Natural killer cell (primary cell): ENCODE data around the gene EPB41L5. TPM values are rescaled to one million over a fixed set of nuclear protein-coding genes. Genes with fewer than 3 reads are reported as not detected.
"Not testable (repeated sequence)": the region's sequence is repeated elsewhere in the genome, so short reads cannot be mapped to it uniquely, and the experiment has no call there.

Source experiments
- ATAC-seq, 3 donors: fragments of 150-1000 bp in 2 of 3; fragments of 200-7000 bp in 1 of 3; cut with Tn5 transposase; 1 replicate in 1 of 3; 2 replicates in 2 of 3; pipeline ENCODE4 v1.10.0; 2021; ENCODE audit warnings: mild to moderate bottlenecking in 2 of 3, moderate library complexity in 2 of 3
- DNase-seq, 2 donors: peaks; one replicate each; pipeline versions ENCODE4 v3.0.0 to v3.0.0-alpha.2; 2013 to 2021; ENCODE audit warnings: mixed read lengths in 1 of 2
- H3K27ac ChIP-seq: one replicate; pipeline ENCODE4 v1.5.1; 2013; ENCODE audit warnings: mild to moderate bottlenecking, low read length
- H3K27me3 ChIP-seq: one replicate; pipeline ENCODE4 v1.6.1; 2013; ENCODE audit warnings: low read length; ENCODE audit not compliant: control insufficient read depth, insufficient read depth
- H3K36me3 ChIP-seq: one replicate; pipeline ENCODE4 v1.6.1; 2013; ENCODE audit warnings: low read length; ENCODE audit not compliant: control insufficient read depth, insufficient read depth
- H3K4me1 ChIP-seq: one replicate; pipeline ENCODE4 v1.6.1; 2013; ENCODE audit warnings: low read length; ENCODE audit not compliant: control insufficient read depth, insufficient read depth
- H3K4me3 ChIP-seq: one replicate; pipeline ENCODE4 v1.5.1; 2013; ENCODE audit warnings: low read length
- H3K9me3 ChIP-seq: one replicate; pipeline ENCODE4 v1.6.1; 2013; ENCODE audit warnings: low read length; ENCODE audit not compliant: control insufficient read depth, insufficient read depth
- H3K27ac Mint-ChIP-seq, 2 donors: one replicate each; pipeline ENCODE4 v1.8.0; 2022; ENCODE audit warnings: mild to moderate bottlenecking in 2 of 2, mixed read lengths in 2 of 2, moderate library complexity in 1 of 2
- H3K27me3 Mint-ChIP-seq, 2 donors: one replicate each; pipeline ENCODE4 v1.8.0; 2022; ENCODE audit warnings: low read depth in 2 of 2, mixed read lengths in 2 of 2
- H3K36me3 Mint-ChIP-seq: one replicate; pipeline ENCODE4 v1.8.0; 2022; ENCODE audit warnings: mixed read lengths
- H3K4me1 Mint-ChIP-seq, 2 donors: one replicate each; pipeline ENCODE4 v1.8.0; 2022; ENCODE audit warnings: mixed read lengths in 2 of 2
- H3K4me3 Mint-ChIP-seq: one replicate; pipeline ENCODE4 v1.8.0; 2022; ENCODE audit warnings: mild to moderate bottlenecking, moderate library complexity, mixed read lengths
- H3K9me3 Mint-ChIP-seq, 2 donors: one replicate each; pipeline ENCODE4 v1.8.0; 2022; ENCODE audit warnings: mixed read lengths in 2 of 2
- CTCF ChIP-seq: fragments of 200-600 bp; IDR thresholded peaks from one replicate; pipeline ENCODE4 v1.8.0; 2022; ENCODE audit warnings: antibody characterized with exemption
- WGBS: methylation state at CpG from one replicate; pipeline ENCODE4 v1.1.7; 2013; ENCODE audit warnings: missing lambda C conversion rate; ENCODE audit not compliant: insufficient coverage; 5-methylcytosine and 5-hydroxymethylcytosine counted together
- intact Hi-C: fragments of 100-400 bp; cut with micrococcal nuclease; formaldehyde crosslinking; loops from one replicate; pipeline ENCODE4 v1.14.2; 2022
- total RNA-seq, 4 donors: library from RNA; stranded (reverse); fragments of 120-200 nt in 1 of 4; gene quantifications; one replicate each; pipeline versions ENCODE4 v1.2.3 to v1.2.4, GENCODE V29; 2013 to 2022

EPB41L5 gene
- total RNA-seq, 3 donors from 2014 or later (not counting 1 experiment from before 2014, with no cell fraction given) = 3.0 to 8.5 (median 3.6) TPM

- Histone ChIP-seq H3K4me3 (no peak overlapping the region), H3K4me1 (no peaks in the 10 kb centered on the region)
These were observed 179.4 kb downstream of the EPB41L5 start for GRCh38 chr2:120192280-120192679.

GRCh38 chr2:120195553-120195952, 182.7 kb downstream of the EPB41L5 start:
- TF ChIP-seq CTCF = no peak
- intact Hi-C loops = no loop called here
- H3K9me3 ChIP-seq = peaks cover 5% of the 10 kb centered on the region
- H3K4me1 ChIP-seq = no peaks in the 10 kb centered on the region
- H3K27me3 ChIP-seq = no peaks in the 10 kb centered on the region
- no peak overlapping the region for H3K27ac ChIP-seq
- Mint-ChIP-seq H3K36me3 (peaks cover 21% of the 10 kb centered on the region), H3K9me3 (peaks cover 7 to 9% of the 10 kb centered on the region in 2 donors), H3K4me3 (no peak overlapping the region), H3K4me1 (no peaks in the 10 kb centered on the region), H3K27ac (no peak overlapping the region), H3K27me3 (peaks cover 5 to 7% of the 10 kb centered on the region in 2 donors)
- no peak overlapping the region for H3K4me3 ChIP-seq
- H3K36me3 ChIP-seq = no peaks in the 10 kb centered on the region
- DNase-seq (no peak), ATAC-seq (no peak)
- WGBS = 92% methylated on average over 1 of the region's 1 CpG

More at GRCh38 chr2:120192280-120192679, 179.4 kb downstream of the EPB41L5 start:
- peaks cover 29% of the 10 kb centered on the region for H3K36me3 Mint-ChIP-seq
- H3K4me1 Mint-ChIP-seq = no peaks in the 10 kb centered on the region
- WGBS = no CpG with 5 or more reads among the region's 1 CpG
- H3K27me3 Mint-ChIP-seq = peaks cover 5 to 15% of the 10 kb centered on the region in 2 donors
- H3K27ac ChIP-seq = no peak overlapping the region
- no peaks in the 10 kb centered on the region for H3K9me3 ChIP-seq
- no peaks in the 10 kb centered on the region for H3K36me3 ChIP-seq
- H3K27ac Mint-ChIP-seq = no peak overlapping the region
- peaks cover 5 to 7% of the 10 kb centered on the region in 2 donors for H3K9me3 Mint-ChIP-seq
- intact Hi-C loops = no loop called here
- H3K27me3 ChIP-seq = no peaks in the 10 kb centered on the region
- TF ChIP-seq CTCF = no peak
- ATAC-seq (no peak), DNase-seq (no peak)
- H3K4me3 Mint-ChIP-seq = no peak overlapping the region

GRCh38 chr2:120199817-120200459, 187.1 kb downstream of the EPB41L5 start:
- H3K27me3 ChIP-seq, H3K27me3 Mint-ChIP-seq, H3K27ac Mint-ChIP-seq, H3K36me3 Mint-ChIP-seq, DNase-seq, H3K4me3 ChIP-seq, H3K4me1 ChIP-seq, intact Hi-C loops, H3K27ac ChIP-seq, H3K9me3 ChIP-seq, H3K9me3 Mint-ChIP-seq, H3K36me3 ChIP-seq, ATAC-seq, H3K4me1 Mint-ChIP-seq, H3K4me3 Mint-ChIP-seq: not testable (repeated sequence)
- over 99% methylated on average over 10 of the region's 10 CpGs for WGBS

GRCh38 chr2:120203251-120204021, 190.6 kb downstream of the EPB41L5 start:
- no peak for TF ChIP-seq CTCF
- Histone ChIP-seq H3K4me3 (no peak overlapping the region), H3K27ac (no peak overlapping the region), H3K36me3 (no peaks in the 10 kb centered on the region), H3K27me3 (no peaks in the 10 kb centered on the region), H3K9me3 (no peaks in the 10 kb centered on the region), H3K4me1 (peaks cover 5% of the 10 kb centered on the region)
- Mint-ChIP-seq H3K9me3 (no peaks in the 10 kb centered on the region), H3K27me3 (no peaks in the 10 kb centered on the region), H3K27ac (no peak overlapping the region), H3K36me3 (no peaks in the 10 kb centered on the region), H3K4me3 (no peak overlapping the region), H3K4me1 (peaks cover 0 to 10% of the 10 kb centered on the region in 2 donors)
- intact Hi-C loops = no loop called here
- DNase-seq (no peak), ATAC-seq (peak in 1 of 3 donors; percentile 52)
- WGBS = 70% methylated on average over 9 of the region's 10 CpGs
